Sigmoid colon (tissue), 7 donors: ENCODE measurements around the gene MGA. TPM values are rescaled to one million over a fixed set of nuclear protein-coding genes. Genes with fewer than 3 reads are reported as not detected.

Source experiments
- DNase-seq: peaks from one replicate; pipeline ENCODE4 v3.0.0-alpha.2; 2019
- H3K27ac ChIP-seq, 4 donors: fragments of 200-600 bp; sonication (generic); one replicate each; pipeline ENCODE4 v1.5.1; 2016 to 2019; ENCODE audit warnings: mild to moderate bottlenecking in 1 of 4
- H3K27me3 ChIP-seq, 3 donors: fragments of 200-600 bp; sonication (generic); one replicate each; pipeline ENCODE4 v1.5.1; 2019; ENCODE audit warnings: mild to moderate bottlenecking in 1 of 3
- H3K36me3 ChIP-seq, 4 donors: fragments of 200-600 bp; sonication (generic); one replicate each; pipeline ENCODE4 v1.5.1; 2016 to 2019
- H3K4me1 ChIP-seq, 4 donors: fragments of 200-600 bp; sonication (generic); one replicate each; pipeline ENCODE4 v1.5.1; 2017 to 2019
- H3K4me3 ChIP-seq, 4 donors: fragments of 200-600 bp; sonication (generic); one replicate each; pipeline ENCODE4 v1.5.1; 2017 to 2019; ENCODE audit warnings: mild to moderate bottlenecking in 2 of 4, moderate library complexity in 1 of 4
- H3K9me3 ChIP-seq, 4 donors: fragments of 200-600 bp in 3 of 4; sonication (generic) in 3 of 4; one replicate each; pipeline versions ENCODE4 v1.5.1 to v1.6.1; 2013 to 2019
- EP300 ChIP-seq, 4 donors: sonication (generic); formaldehyde crosslinking; IDR thresholded peaks; one replicate each; pipeline ENCODE4 v1.6.1; 2017; ENCODE audit warnings: antibody characterized with exemption in 4 of 4
- POLR2A ChIP-seq, 2 donors: fragments of 450-650 bp; IDR thresholded peaks; one replicate each; pipeline ENCODE4 v1.6.1; 2016; ENCODE audit warnings: antibody characterized with exemption in 2 of 2, mild to moderate bottlenecking in 2 of 2, moderate library complexity in 2 of 2
- POLR2AphosphoS5 ChIP-seq, 4 donors: sonication (generic); formaldehyde crosslinking; IDR thresholded peaks; one replicate each; pipeline ENCODE4 v1.6.1; 2017; ENCODE audit warnings: antibody characterized with exemption in 4 of 4
- WGBS, 2 donors: extraction: QIAGEN DNeasy Blood & Tissue Kit; methylation state at CpG; one replicate each; pipeline ENCODE4 v1.1.7; 2013; 5-methylcytosine and 5-hydroxymethylcytosine counted together
- intact Hi-C: fragments of 100-400 bp; cut with DNase I; formaldehyde crosslinking; loops from one replicate; pipeline ENCODE4 v1.15.1; 2023
- polyA plus RNA-seq, 3 donors: library from polyadenylated mRNA; stranded (reverse); fragments of 200-250 nt; gene quantifications; one replicate each; pipeline ENCODE4 v1.2.3, GENCODE V29; 2013
- total RNA-seq, 4 donors: library from RNA; depleted of rRNA; stranded (reverse); fragments of >200 nt; gene quantifications; one replicate each; pipeline ENCODE4 v1.1.0, GENCODE V29; 2016
- TF ChIP-seq, protein P1 (sequence below), 4 experiments: fragments of 450-650 bp in 3 of 4; fragments of 200-600 bp in 1 of 4; IDR thresholded peaks; one replicate each; pipeline ENCODE4 v1.5.1; 2016 to 2019; ENCODE audit warnings: antibody characterized with exemption in 4 of 4, mild to moderate bottlenecking in 3 of 4, moderate library complexity in 2 of 4
- donor health status: healthy with polysubstance abuse.
- donor health status: Bipolar disorder and iron deficiency.
- donor health status: healthy.

MGA gene
- total and polyA plus RNA-seq, 7 donors: 1.4 to 64.8 (median 36.0) TPM

GRCh38 chr15:41746802-41747201, 86.6 kb downstream of the MGA start:
- Histone ChIP-seq H3K4me1 (no peaks in the 10 kb centered on the region), H3K27me3 (no peaks in the 10 kb centered on the region), H3K27ac (no peak overlapping the region), H3K36me3 (peaks cover 0 to 47% (median 11%) of the 10 kb centered on the region in 4 donors), H3K9me3 (no peaks in the 10 kb centered on the region), H3K4me3 (no peak overlapping the region)
- WGBS, 2 donors: 88 to 94% methylated on average over 1 of the region's 1 CpG
- no peak for DNase-seq
- intact Hi-C loops: no loop called here
- no peak for TF ChIP-seq POLR2AphosphoS5 (IDR thresholded peaks at IDR 0.05)

DNA sequence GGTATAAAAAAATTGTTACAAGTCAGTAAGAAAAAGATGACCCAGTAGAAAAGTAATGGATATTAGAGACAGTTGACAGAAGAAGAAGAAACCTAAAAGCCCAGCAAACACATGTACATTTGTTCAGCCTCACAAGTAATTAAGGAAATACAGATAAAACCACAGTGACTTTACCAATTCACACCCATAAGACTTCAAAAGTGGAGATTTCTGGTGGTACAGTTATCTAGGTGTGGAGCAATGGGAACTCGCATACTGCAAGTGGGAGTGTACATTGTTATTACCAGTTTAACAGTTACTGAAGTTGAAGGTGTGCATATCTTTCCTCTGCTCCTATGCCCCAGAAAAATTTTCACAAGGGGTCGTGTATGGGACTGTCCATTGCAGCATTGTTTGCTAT, 96.0 kb downstream of the MGA start:
- no peaks in the 10 kb centered on the region for H3K9me3 ChIP-seq
- peaks cover 0 to 49% (median 20%) of the 10 kb centered on the region in 4 donors for H3K36me3 ChIP-seq
- intact Hi-C loops: no loop called here
- WGBS, 2 donors: 89 to 91% methylated on average over 2 of the region's 2 CpGs
- no peak overlapping the region for H3K4me3 ChIP-seq
- no peaks in the 10 kb centered on the region for H3K27me3 ChIP-seq
- DNase-seq: no peak
- TF ChIP-seq POLR2AphosphoS5 (IDR thresholded peaks at IDR 0.05): no peak
- H3K27ac ChIP-seq: no peak overlapping the region
- H3K4me1 ChIP-seq: no peaks in the 10 kb centered on the region

DNA sequence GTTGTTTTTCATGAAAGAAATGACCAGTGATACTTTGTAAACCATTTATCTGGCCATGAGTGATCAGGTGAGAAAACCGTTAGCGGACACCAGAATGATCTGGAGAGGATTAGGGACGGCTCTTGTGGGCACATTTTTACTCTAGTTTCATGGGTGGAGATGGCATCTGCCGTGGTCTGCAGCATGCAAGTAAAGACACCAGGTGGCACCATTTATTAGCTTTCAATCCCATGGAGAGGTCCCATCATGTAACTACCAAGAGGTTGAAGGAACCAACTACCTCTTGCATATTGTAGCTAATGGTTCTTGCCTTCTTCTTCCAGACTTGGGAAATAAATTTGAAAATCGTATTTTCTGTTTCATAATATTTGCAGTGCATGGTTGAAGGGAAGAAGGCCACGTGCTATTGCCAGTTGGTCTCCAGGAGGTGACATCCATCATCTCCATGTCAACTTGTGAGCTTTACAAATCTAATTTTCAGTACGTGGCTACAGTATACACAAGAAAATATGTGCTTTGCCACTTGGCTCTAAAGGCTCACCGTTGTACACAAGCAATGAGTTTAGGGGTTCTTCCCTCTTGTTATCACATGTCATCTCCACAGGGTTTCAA, 112.6 kb downstream of the MGA start:
- Histone ChIP-seq H3K27me3 (no peaks in the 10 kb centered on the region), H3K4me3 (no peak overlapping the region), H3K4me1 (peaks cover 0 to 41% (median 39%) of the 10 kb centered on the region in 4 donors), H3K27ac (peak overlapping the region; percentile 87 to 94 (median 90)), H3K9me3 (no peaks in the 10 kb centered on the region), H3K36me3 (peaks cover 0 to 14% (median 0%) of the 10 kb centered on the region in 4 donors)
- 56 to 57% methylated on average over 8 of the region's 8 CpGs for WGBS, 2 donors
- no peak for TF ChIP-seq POLR2AphosphoS5 (IDR thresholded peaks at IDR 0.05)
- TF ChIP-seq, protein P1, sequence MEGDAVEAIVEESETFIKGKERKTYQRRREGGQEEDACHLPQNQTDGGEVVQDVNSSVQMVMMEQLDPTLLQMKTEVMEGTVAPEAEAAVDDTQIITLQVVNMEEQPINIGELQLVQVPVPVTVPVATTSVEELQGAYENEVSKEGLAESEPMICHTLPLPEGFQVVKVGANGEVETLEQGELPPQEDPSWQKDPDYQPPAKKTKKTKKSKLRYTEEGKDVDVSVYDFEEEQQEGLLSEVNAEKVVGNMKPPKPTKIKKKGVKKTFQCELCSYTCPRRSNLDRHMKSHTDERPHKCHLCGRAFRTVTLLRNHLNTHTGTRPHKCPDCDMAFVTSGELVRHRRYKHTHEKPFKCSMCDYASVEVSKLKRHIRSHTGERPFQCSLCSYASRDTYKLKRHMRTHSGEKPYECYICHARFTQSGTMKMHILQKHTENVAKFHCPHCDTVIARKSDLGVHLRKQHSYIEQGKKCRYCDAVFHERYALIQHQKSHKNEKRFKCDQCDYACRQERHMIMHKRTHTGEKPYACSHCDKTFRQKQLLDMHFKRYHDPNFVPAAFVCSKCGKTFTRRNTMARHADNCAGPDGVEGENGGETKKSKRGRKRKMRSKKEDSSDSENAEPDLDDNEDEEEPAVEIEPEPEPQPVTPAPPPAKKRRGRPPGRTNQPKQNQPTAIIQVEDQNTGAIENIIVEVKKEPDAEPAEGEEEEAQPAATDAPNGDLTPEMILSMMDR (IDR thresholded peaks at IDR 0.05): peak; percentile 43 to 67 (median 62)
- peak; percentile 73 for DNase-seq
- intact Hi-C loops: loop anchor here (5.0 to 10.0 kb wide), 3 partner anchors 111 to 168 kb away; partner anchors contain the start of gene MGA

DNA sequence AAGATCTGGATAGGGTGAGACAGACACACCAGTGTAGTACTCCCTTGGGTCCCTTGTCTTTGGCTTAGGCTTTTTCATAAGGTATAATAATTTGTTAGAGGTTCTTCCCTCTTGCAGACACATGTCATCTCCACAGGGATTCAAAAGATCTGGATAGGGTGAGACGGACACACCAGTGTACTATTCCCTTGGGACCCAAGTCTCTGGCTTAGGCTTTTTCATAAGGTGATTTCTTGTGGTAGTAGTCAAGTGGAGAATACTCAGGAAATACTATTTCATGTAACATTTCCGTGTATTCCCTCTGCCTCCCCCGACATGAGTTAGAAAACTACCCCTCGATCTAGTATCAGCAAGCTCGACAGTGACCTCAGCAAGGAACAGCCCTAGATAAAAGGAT, 113.1 kb downstream of the MGA start:
- intact Hi-C loops: loop anchor here (5.0 to 10.0 kb wide), 3 partner anchors 111 to 169 kb away; partner anchors contain the start of gene MGA

GRCh38 chr15:41773729-41774061, 113.5 kb downstream of the MGA start:
- Histone ChIP-seq H3K36me3 (peaks cover 0 to 8% (median 0%) of the 10 kb centered on the region in 4 donors), H3K4me1 (peaks cover 0 to 49% (median 44%) of the 10 kb centered on the region in 4 donors), H3K27ac (peak overlapping the region; percentile 87 to 94 (median 90)), H3K9me3 (no peaks in the 10 kb centered on the region), H3K27me3 (no peaks in the 10 kb centered on the region), H3K4me3 (peak overlapping the region; percentile 65 to 87 (median 76))
- intact Hi-C loops: loop anchor here (1.0 to 10.0 kb wide), 5 partner anchors 38 to 169 kb away; partner anchors contain the start of genes JMJD7 and MGA
- 3 to 4% methylated on average over 7 of the region's 7 CpGs for WGBS, 2 donors
- no peak for DNase-seq
- TF ChIP-seq, protein P1 (IDR thresholded peaks at IDR 0.05): no peak
- TF ChIP-seq EP300 (IDR thresholded peaks at IDR 0.05) (no peak), POLR2AphosphoS5 (IDR thresholded peaks at IDR 0.05) (no peak), POLR2A (IDR thresholded peaks at IDR 0.05) (no peak)

More for the DNA sequence above, 113.1 kb downstream of the MGA start:
- no peak for DNase-seq
- H3K4me1 ChIP-seq: peaks cover 0 to 46% (median 42%) of the 10 kb centered on the region in 4 donors
- H3K27ac ChIP-seq: peak overlapping the region; percentile 87 to 94 (median 90)
- peak overlapping the region; percentile 65 to 87 (median 76) for H3K4me3 ChIP-seq
- WGBS, 2 donors: 27 to 36% methylated on average over 5 of the region's 5 CpGs
- no peaks in the 10 kb centered on the region for H3K27me3 ChIP-seq
- TF ChIP-seq, protein P1 (IDR thresholded peaks at IDR 0.05): no peak
- no peak for TF ChIP-seq POLR2A (IDR thresholded peaks at IDR 0.05)
- TF ChIP-seq POLR2AphosphoS5 (IDR thresholded peaks at IDR 0.05): no peak
- no peak for TF ChIP-seq EP300 (IDR thresholded peaks at IDR 0.05)
- H3K36me3 ChIP-seq: peaks cover 0 to 12% (median 0%) of the 10 kb centered on the region in 4 donors
- no peaks in the 10 kb centered on the region for H3K9me3 ChIP-seq
